Stromal cell of bone marrow (primary cell): ENCODE data around the gene KNOP1.
"Not testable (repeated sequence)": the region's sequence is repeated elsewhere in the genome, so short reads cannot be mapped to it uniquely, and the experiment has no call there.

Experiments
- DNase-seq: peaks from one replicate; pipeline ENCODE4 v3.0.0-alpha.2; 2012; ENCODE audit warnings: low read depth

The KNOP1 gene

GRCh38 chr16:19741354-19741753, 23.3 kb upstream of the KNOP1 start:
- no peak for DNase-seq

DNA sequence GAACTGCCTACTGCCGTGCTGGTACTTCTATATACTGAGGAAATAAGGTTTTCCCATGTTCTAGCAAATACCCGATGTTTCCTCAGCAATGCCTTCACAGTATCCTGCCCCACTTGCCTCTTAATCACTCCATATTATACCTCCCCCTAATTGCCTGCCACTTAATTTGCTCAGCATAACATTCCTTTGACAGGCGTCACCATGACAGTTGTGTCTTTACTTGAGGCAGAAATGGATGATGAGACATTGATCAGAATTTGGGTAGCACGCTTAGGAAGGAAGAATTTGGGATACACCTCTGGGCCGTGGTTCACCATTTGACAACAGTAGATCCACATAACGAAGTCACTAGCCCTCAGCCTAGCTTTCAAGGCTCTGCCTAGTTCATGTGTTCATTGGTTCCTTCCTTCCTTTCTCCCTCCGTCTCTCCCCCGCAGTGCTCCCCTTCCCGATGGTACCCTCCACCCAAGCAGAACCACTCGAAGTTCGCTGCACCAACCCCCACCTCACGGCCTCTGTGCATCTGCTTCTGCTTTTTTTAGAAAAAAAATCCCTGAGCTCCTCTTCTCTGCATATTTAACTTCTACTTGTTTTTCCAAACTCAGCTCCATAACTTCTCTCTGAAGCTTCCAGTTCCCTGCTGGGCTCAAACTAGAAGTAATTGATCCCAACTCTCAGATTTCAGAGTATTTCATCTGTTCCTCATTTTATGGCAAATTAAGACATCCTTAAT, 19.4 kb upstream of the KNOP1 start:
- DNase-seq = no peak

GRCh38 chr16:19735074-19735867, 17.2 kb upstream of the KNOP1 start:
- no peak for DNase-seq

DNA sequence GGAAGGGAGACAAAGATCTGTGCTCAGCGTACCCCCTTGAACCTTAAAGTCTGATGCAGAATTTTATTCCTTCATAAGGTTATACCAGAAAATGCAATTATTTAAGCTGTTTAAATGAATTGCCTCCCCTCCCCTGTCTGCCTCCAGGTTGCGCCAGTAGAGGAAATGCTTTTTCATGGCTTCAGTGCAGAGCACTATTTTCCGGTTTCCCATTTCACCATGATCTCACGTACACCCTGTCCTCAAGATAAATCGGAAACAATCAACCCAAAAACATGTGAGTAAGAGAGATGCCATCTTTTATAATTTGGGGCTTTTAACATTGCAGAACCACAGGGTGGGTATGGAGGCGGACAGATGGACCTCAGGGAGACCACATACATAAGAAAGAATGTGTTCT, 15.5 kb upstream of the KNOP1 start:
- DNase-seq = no peak

- DNase-seq = no peak
Observed at GRCh38 chr16:19728636-19728965, 10.6 kb upstream of the KNOP1 start.

- DNase-seq = no peak
Observed at GRCh38 chr16:19722981-19723380, 5.0 kb upstream of the KNOP1 start.

- no peak for DNase-seq
Observed at GRCh38 chr16:19722269-19722952, 4.4 kb upstream of the KNOP1 start.

GRCh38 chr16:19718624-19718965, 568 bp upstream of the KNOP1 start:
- DNase-seq = no peak

DNA sequence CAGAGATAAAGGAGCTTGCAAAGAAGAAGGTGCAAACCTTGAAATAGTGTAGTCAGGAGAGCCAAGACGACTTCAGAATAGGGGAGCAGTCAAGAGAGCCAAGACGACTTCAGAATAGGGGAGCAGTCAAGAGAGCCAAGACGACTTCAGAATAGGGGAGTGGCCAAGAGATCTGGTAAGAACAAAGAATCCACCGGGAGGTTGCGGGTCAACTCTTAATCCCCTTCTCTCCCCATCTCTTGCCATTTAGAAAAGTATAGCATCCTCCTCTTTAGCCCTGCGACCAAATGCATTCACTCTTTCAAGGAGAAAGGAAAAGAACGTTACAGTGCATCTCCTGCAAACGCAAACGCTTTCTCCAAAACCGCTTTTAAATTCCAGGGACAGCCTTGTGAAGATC, 713 bp downstream of the KNOP1 start:
- no peak for DNase-seq

DNA sequence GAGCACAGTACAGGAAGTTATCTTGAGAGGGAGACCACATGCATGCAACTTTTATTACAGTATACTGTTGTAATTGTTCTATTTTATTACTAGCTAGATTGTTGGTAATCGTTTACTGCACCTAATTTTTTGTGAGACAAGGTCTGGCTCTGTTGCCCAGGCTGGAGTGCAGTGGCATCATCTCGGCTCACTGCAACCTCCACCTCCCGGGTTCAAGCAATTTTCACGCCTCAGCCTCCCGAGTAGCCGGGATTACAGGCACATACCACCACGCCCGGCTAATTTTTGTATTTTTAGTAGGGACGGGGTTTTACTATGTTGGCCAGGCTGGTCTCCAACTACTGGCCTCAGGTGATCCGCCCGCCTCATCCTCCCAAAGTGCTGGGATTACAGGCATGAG, 1.3 kb downstream of the KNOP1 start:
- not testable (repeated sequence) for DNase-seq

DNA sequence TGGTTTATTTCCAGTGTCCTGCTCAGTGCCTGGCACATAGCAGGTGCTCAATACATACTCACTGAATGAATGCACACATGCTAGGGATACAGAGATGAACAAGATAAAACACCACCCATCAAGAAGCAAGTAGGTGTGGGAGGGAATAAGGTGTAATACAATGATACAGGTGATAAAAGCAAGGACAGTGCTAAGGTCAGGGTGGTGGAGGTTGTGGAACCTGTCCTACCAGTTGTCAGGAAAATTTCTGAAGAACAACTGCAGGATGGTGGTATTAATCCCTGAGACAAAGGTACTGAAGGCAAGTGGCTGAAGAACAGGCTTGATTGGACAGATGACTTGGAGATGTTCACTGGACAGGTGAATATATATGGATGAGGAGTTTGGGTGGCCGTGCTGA, 1.8 kb downstream of the KNOP1 start:
- DNase-seq = no peak

DNA sequence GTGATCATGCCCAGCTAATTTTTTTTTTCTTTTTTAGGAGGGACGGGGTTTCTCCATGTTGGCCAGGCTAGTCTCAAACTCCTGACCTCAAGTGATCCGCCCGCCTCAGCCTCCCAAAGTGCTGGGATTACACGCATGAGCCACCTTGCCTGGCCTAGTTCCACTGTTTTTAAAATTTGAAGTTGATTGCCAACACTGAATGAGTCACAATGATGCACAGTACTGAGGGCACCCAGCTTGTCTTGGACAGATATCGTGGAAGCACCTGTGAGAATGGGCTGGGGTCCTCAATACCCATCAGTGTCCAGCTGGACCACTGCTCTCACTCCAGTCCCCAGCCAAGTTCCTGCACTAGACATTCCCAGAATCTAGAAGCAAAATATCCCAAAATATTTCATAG, 2.5 kb downstream of the KNOP1 start:
- no peak for DNase-seq

- no peak for DNase-seq
Observed at GRCh38 chr16:19713697-19714096, 4.3 kb downstream of the KNOP1 start.

- no peak for DNase-seq
Observed at GRCh38 chr16:19712418-19713058, 5.5 kb downstream of the KNOP1 start.

GRCh38 chr16:19711643-19712042, 6.4 kb downstream of the KNOP1 start:
- no peak for DNase-seq

- DNase-seq = no peak
Observed at GRCh38 chr16:19710991-19711545, 7.0 kb downstream of the KNOP1 start.

DNA sequence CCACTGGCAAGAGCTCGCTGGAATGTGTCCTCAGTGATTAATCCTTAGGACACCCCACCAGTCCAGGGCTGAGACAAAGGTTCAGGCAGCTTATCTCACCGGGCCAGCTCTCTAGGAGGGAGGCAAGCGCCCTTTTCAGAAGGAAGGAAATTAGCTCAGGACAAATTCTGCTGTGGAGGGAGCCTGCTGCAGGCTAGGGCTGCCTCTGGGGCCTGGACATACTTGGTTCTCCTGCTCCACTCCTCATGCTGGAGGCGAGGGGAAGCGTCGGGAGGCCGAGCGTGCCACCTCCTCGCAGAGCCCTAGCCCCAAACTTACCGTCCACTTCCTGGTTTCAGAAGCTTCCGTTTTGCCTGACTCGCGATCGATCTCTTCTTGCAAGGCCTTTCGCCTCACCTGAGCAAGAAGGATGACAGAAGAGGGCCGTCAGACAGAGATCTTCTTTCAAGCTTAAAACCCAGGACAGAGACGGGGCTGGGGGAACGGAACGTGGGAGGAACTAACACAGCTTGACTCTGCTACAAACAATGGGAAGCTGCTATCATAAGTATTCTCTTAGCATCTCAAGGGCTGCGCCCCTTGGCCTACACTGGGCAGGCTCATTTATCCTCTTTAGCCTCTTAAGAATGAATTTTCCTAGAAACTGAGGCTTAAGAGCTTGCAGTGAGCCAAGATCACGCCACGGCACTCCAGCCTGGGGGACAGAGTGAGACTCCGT, 7.7 kb downstream of the KNOP1 start:
- no peak for DNase-seq

DNA sequence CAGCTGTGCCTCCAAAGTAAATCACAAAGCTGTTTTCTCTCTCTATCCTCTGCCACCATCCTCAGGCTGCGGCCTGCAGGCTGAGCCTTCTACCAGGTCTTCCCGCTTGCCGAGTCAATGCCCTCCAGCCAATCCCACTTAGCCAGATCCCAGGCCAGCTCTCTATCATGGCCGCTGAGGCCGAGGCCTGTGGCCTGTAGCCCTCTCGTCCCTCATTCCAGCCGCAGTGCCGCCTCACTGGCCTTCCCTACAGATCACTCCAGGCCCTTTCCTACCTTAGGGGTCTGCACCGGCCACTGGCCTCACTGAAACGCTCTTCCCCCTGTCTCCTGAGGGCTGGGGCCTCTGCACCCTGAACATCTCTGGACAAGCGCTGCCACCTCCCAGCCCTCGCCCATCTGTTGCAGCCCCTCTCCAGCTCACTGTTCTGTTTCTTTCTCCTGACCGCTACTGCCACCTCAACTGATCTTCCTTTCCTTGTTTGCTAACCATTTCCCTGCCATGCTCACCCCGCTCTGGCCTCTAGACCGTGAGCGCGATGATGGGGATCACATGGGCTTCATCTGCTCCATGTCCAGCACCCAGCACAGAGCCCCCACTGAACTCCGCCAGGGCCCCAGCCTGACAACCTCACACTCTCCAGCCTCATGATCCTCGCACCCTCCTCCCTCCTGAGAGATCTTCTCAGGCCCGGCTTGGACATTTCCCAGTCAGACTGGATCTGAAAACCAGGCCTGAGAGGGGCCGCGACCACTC, 8.5 kb downstream of the KNOP1 start:
- DNase-seq = no peak

GRCh38 chr16:19708296-19709205, 9.5 kb downstream of the KNOP1 start:
- no peak for DNase-seq
